Fibroblast of pulmonary artery (primary cell): Measurements from ENCODE around the gene DET1.
"Not testable (repeated sequence)": the region's sequence is repeated elsewhere in the genome, so short reads cannot be mapped to it uniquely, and the experiment has no call there.

Experiments used
- DNase-seq: peaks from one replicate; pipeline ENCODE4 v3.0.0-alpha.2; 2010; ENCODE audit warnings: low read depth
- H3K4me3 ChIP-seq: replicated peaks from 2 replicates; pipeline ENCODE4 v1.5.1; 2011; ENCODE audit warnings: low read depth, mild to moderate bottlenecking, control low read depth, low read length, moderate library complexity
- CTCF ChIP-seq: IDR thresholded peaks from 2 replicates; pipeline ENCODE4 v1.5.1; 2011; ENCODE audit warnings: mild to moderate bottlenecking, control low read depth, low read length, inconsistent platforms; ENCODE audit errors: missing control alignments

DET1 gene

GRCh38 chr15:88545578-88546247 lies 768 bp downstream of the DET1 start:
- DNase-seq, result not testable (repeated sequence)
- peak overlapping the region; percentile 83 for H3K4me3 ChIP-seq

GRCh38 chr15:88543065-88543776 lies 3.3 kb downstream of the DET1 start:
- no peak overlapping the region for H3K4me3 ChIP-seq
- TF ChIP-seq CTCF, result no peak
- DNase-seq, result no peak

- DNase-seq, result peak; percentile 31
- no peak overlapping the region for H3K4me3 ChIP-seq
- no peak for TF ChIP-seq CTCF
Observed at GRCh38 chr15:88542342-88542733, 4.1 kb downstream of the DET1 start.

GRCh38 chr15:88541709-88542341 lies 4.7 kb downstream of the DET1 start:
- no peak for DNase-seq
- TF ChIP-seq CTCF, result no peak
- H3K4me3 ChIP-seq, result no peak overlapping the region

- DNase-seq, H3K4me3 ChIP-seq: not testable (repeated sequence)
Observed at GRCh38 chr15:88541111-88541510, 5.4 kb downstream of the DET1 start.

- not testable (repeated sequence) for DNase-seq, H3K4me3 ChIP-seq
Observed at GRCh38 chr15:88540350-88540749, 6.1 kb downstream of the DET1 start.

- no peak for DNase-seq
- no peak overlapping the region for H3K4me3 ChIP-seq
- no peak for TF ChIP-seq CTCF
Observed at GRCh38 chr15:88539441-88539840, 7.0 kb downstream of the DET1 start.

GRCh38 chr15:88538972-88539371 lies 7.5 kb downstream of the DET1 start:
- no peak for DNase-seq
- TF ChIP-seq CTCF, result no peak
- no peak overlapping the region for H3K4me3 ChIP-seq
